ENCODE data around the gene TMEM209.

GRCh38 chr7:130216750-130217149 lies 11.5 kb upstream of the TMEM209 start:
- TF ChIP-seq CTCF (IDR thresholded peaks at IDR 0.05; ENCODE audit: insufficient read depth, low read length) (no peak), REST (IDR thresholded peaks at IDR 0.05; ENCODE audit: insufficient replicate concordance, low read depth) (no peak), POLR2AphosphoS5 (IDR thresholded peaks at IDR 0.05; ENCODE audit: low read depth) (no peak)

Data from HL-60 (cell line).